ENCODE results near the gene NRG3.

DNA sequence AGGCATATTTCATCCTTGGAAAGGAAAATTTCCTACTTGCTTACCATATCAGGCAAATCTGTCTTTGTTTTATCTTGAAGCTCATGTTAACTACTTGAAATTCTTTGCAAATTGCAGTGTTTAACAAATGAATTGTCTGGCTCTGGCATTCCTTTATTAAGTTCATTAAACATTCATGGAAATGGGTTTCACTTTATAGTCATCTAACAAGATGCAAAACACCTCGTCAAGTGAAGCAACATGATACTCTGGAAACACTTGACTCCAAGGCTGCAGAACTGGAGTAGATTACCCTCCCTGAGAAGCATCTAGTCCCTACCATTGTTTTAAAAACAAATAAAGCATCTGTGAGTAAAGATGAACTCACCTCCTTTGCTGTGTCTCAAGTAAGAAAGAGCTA, 1086.9 kb downstream of the NRG3 start:
- TF ChIP-seq, protein P1, sequence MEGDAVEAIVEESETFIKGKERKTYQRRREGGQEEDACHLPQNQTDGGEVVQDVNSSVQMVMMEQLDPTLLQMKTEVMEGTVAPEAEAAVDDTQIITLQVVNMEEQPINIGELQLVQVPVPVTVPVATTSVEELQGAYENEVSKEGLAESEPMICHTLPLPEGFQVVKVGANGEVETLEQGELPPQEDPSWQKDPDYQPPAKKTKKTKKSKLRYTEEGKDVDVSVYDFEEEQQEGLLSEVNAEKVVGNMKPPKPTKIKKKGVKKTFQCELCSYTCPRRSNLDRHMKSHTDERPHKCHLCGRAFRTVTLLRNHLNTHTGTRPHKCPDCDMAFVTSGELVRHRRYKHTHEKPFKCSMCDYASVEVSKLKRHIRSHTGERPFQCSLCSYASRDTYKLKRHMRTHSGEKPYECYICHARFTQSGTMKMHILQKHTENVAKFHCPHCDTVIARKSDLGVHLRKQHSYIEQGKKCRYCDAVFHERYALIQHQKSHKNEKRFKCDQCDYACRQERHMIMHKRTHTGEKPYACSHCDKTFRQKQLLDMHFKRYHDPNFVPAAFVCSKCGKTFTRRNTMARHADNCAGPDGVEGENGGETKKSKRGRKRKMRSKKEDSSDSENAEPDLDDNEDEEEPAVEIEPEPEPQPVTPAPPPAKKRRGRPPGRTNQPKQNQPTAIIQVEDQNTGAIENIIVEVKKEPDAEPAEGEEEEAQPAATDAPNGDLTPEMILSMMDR (IDR thresholded peaks at IDR 0.05), result no peak
- no peak for TF ChIP-seq POLR2A (IDR thresholded peaks at IDR 0.05)

Measured in gastroesophageal sphincter (tissue), 3 donors.